ENCODE measurements around the gene PLCL2. TPM values are rescaled to one million over a fixed set of nuclear protein-coding genes. Genes with fewer than 3 reads are reported as not detected.

The PLCL2 gene
- polyA plus RNA-seq, 1 experiment = 1.9 TPM

DNA sequence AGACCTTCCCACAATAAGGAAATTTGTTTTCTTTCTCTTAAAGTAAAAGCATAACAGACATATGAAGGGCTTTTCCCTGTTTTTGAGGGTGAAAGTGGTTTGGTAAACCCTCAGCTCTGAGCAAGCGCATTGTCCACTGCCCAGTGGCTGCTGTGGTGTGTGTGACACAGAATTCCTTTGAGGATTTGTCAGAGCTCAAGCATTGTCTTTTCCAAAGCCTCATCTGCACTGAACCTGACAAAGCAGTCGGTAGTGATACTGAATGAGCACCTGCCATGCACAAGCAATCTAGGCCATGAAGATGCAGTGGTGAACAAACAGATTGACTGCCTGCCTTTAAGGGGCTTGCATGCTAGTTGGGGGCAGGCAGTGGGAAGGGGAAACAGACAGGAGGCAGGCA is 128.3 kb downstream of the PLCL2 start:
- no peak overlapping the region for H3K4me3 ChIP-seq (ENCODE audit: low read depth, low read length)
- no peaks in the 10 kb centered on the region for H3K36me3 ChIP-seq (ENCODE audit: control insufficient read depth, insufficient read depth, low read length)
- no peaks in the 10 kb centered on the region for H3K27me3 ChIP-seq (ENCODE audit: control insufficient read depth, insufficient read depth, low read length)
- ChIA-PET CTCF (interaction anchor here (1.3 kb wide), 1 partner anchor 20 kb away, joined by 4 read pairs; no protein-coding TSS in a partner anchor), POLR2A (interaction anchor here (0.6 kb wide), 1 partner anchor 803 kb away, joined by 4 read pairs; no protein-coding TSS in a partner anchor)
- TF ChIP-seq, protein P1, sequence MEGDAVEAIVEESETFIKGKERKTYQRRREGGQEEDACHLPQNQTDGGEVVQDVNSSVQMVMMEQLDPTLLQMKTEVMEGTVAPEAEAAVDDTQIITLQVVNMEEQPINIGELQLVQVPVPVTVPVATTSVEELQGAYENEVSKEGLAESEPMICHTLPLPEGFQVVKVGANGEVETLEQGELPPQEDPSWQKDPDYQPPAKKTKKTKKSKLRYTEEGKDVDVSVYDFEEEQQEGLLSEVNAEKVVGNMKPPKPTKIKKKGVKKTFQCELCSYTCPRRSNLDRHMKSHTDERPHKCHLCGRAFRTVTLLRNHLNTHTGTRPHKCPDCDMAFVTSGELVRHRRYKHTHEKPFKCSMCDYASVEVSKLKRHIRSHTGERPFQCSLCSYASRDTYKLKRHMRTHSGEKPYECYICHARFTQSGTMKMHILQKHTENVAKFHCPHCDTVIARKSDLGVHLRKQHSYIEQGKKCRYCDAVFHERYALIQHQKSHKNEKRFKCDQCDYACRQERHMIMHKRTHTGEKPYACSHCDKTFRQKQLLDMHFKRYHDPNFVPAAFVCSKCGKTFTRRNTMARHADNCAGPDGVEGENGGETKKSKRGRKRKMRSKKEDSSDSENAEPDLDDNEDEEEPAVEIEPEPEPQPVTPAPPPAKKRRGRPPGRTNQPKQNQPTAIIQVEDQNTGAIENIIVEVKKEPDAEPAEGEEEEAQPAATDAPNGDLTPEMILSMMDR (IDR thresholded peaks at IDR 0.05; ENCODE audit: insufficient read depth, low read depth, low read length) = no peak
- no peak for DNase-seq (ENCODE audit: low read depth)

DNA sequence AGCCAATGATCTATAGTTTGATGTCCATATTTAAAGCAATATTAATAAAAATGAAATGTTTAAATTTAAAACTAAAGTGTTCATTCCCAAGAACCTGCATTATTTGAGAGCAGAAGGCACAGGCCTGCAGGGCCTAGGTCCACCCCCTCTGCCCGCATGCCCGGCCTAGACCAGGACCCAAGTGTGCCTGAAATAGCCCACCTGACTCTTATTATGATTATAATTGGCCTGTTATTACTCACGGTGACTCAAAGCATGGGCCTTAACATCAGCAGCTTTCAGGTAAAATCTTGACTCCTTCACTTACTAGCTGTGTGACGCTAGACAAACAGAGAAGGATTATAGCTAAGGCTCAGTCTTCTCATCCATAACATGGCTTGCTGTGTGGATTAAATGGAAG is 128.8 kb downstream of the PLCL2 start:
- ChIA-PET CTCF (interaction anchor here (1.3 kb wide), 1 partner anchor 19 kb away, joined by 4 read pairs; no protein-coding TSS in a partner anchor), POLR2A (no interaction called here)
- TF ChIP-seq, protein P1 (IDR thresholded peaks at IDR 0.05; ENCODE audit: insufficient read depth, low read depth, low read length) = no peak
- Histone ChIP-seq H3K27me3 (ENCODE audit: control insufficient read depth, insufficient read depth, low read length) (no peaks in the 10 kb centered on the region), H3K4me3 (ENCODE audit: low read depth, low read length) (no peak overlapping the region), H3K36me3 (ENCODE audit: control insufficient read depth, insufficient read depth, low read length) (no peaks in the 10 kb centered on the region)
- DNase-seq (ENCODE audit: low read depth) = no peak

DNA sequence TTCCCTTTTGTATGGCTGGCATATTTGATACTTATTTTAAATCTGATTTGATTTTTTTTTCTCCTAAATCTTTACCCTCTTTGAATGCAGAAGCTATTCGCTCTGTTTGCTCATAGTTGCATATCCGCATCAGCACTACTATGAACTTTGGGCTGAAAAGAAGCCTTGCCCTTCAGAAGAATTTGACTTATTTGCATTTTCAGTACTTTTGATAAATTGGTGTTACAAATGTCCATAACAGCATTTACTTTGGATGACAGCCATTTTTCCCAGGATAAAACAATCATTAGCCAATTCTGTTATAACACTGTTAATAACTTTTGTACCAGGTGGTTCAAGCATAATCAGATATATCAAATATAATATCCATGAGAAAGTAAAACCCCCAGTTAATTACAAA is 129.5 kb downstream of the PLCL2 start:
- POLR2A ChIA-PET = no interaction called here
- TF ChIP-seq, protein P1 (IDR thresholded peaks at IDR 0.05; ENCODE audit: insufficient read depth, low read depth, low read length) = no peak
- CTCF ChIA-PET = interaction anchor here (1.7 kb wide), 1 partner anchor 10 kb away, joined by 6 read pairs; no protein-coding TSS in a partner anchor
- no peak for DNase-seq (ENCODE audit: low read depth)
- H3K4me3 ChIP-seq (ENCODE audit: low read depth, low read length) = no peak overlapping the region
- H3K36me3 ChIP-seq (ENCODE audit: control insufficient read depth, insufficient read depth, low read length) = no peaks in the 10 kb centered on the region
- H3K27me3 ChIP-seq (ENCODE audit: control insufficient read depth, insufficient read depth, low read length) = no peaks in the 10 kb centered on the region

DNA sequence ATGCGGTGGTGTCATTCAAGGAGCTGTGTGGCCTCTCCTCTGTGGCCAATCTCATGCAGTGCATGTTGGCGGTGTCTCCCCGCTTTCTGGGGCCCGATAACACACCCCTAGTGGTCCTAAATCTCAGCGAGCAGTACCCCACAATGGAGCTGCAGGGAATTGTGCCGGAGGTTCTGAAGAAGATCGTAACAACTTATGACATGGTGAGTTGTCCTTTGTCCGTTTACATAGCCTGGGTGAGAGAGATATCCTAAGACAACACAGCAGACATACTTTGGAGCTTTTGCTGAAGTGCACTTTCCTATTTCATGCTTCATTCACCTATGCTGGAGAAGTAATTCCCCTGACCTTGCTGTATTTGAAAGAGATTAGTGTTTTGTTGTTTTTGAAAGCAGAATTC is 130.0 kb downstream of the PLCL2 start:
- Histone ChIP-seq H3K27me3 (ENCODE audit: control insufficient read depth, insufficient read depth, low read length) (no peaks in the 10 kb centered on the region), H3K4me3 (ENCODE audit: low read depth, low read length) (no peak overlapping the region), H3K36me3 (ENCODE audit: control insufficient read depth, insufficient read depth, low read length) (no peaks in the 10 kb centered on the region)
- no peak for DNase-seq (ENCODE audit: low read depth)
- POLR2A ChIA-PET = no interaction called here
- CTCF ChIA-PET = interaction anchor here (1.2 to 1.7 kb wide), 2 partner anchors 10 to 11 kb away, joined by 4 to 6 read pairs; no protein-coding TSS in a partner anchor
- TF ChIP-seq, protein P1 (IDR thresholded peaks at IDR 0.05; ENCODE audit: insufficient read depth, low read depth, low read length) = no peak

DNA sequence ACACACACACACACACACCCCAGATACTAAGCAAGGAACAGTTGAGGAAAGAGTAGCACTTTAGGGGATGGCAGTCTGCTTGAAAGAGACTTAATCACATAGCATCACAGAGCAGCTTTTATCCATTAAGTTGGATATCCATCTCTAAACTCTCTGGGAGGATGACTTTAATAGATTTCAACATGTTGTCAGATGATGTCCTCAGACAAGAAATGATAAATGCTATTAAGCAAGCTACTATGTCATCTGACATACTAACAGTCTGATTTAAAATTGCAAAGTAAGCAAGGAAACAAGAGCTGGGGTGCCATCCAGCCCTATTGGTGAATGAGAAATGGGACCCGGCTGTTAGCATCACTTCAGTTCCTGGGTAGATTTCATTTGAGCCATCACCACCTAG is 136.9 kb downstream of the PLCL2 start:
- no peak overlapping the region for H3K4me3 ChIP-seq (ENCODE audit: low read depth, low read length)
- ChIA-PET POLR2A (no interaction called here), CTCF (interaction anchor here (1.0 kb wide), 1 partner anchor 227 kb away, joined by 3 read pairs; no protein-coding TSS in a partner anchor)
- no peaks in the 10 kb centered on the region for H3K36me3 ChIP-seq (ENCODE audit: control insufficient read depth, insufficient read depth, low read length)
- no peak for DNase-seq (ENCODE audit: low read depth)
- TF ChIP-seq, protein P1 (IDR thresholded peaks at IDR 0.05; ENCODE audit: insufficient read depth, low read depth, low read length) = no peak
- H3K27me3 ChIP-seq (ENCODE audit: control insufficient read depth, insufficient read depth, low read length) = no peaks in the 10 kb centered on the region
